ENCODE results near the gene CD44. TPM values are rescaled to one million over a fixed set of nuclear protein-coding genes. Genes with fewer than 3 reads are reported as not detected.
A peak's percentile ranks its signal among the peaks of the same experiment; 100 is the strongest.

The CD44 gene
- polyA plus RNA-seq, 1 of the 3 experiments (the other 2 are of a cell fraction) = 457 TPM

DNA sequence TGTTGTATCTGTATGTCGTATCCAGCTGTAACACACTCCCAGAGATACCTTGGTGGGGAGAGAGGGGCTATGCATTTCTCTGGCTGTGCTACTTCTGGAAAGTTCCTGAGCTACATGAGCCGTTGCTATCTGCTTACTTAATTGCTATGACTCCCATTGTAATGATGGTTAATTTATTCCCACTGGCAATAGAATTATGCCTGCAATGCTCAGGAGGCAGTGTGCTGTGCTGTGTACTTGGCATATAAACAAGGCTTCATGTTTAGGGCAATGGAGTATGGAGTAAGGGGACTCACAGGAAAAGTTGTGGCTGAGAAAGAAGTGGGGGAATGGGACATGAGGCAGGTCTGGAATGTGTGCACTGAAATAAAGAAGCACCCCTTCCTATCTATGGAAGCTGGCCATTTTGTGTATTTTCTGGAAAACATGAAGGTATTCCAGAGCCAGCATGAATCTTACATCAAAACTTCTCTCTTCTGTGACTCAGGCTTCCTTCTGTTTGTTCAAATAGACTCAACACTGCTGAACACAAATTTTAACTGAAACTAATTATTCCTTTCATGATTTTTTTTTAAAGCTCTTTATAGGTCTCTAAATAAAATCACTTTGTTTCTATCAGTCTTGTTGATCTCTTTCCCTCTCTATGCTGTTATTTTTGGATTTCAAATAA is 40.6 kb downstream of the CD44 start:
- Histone ChIP-seq H3F3A (replicated peaks; ENCODE audit: insufficient read depth) (peaks cover 51% of the 10 kb centered on the region), H4K20me1 (ENCODE audit: insufficient read depth) (no peaks in the 10 kb centered on the region), H3K27me3 (ENCODE audit: insufficient read depth) (no peaks in the 10 kb centered on the region), H3K4me2 (peak overlapping the region; percentile 65), H3K4me1 (ENCODE audit: control insufficient read depth in 1 of 2, insufficient read depth in 2 of 2, low read depth in 1 of 2, low read length in 1 of 2) (peaks cover 12 to 42% of the 10 kb centered on the region in 2 experiments), H3K79me2 (ENCODE audit: insufficient read depth) (peaks cover 95% of the 10 kb centered on the region), H3K9ac (peak overlapping the region; percentile 41; the same call in 1 of the 2 replicates), H2AFZ (ENCODE audit: low read depth) (no peak overlapping the region), H3K9me3 (no peaks in the 10 kb centered on the region), H3K4me3 (ENCODE audit: low read depth in 2 of 2, low read length in 1 of 2) (no peak overlapping the region), H3K27ac (ENCODE audit: low read depth in 2 of 2, low read length in 1 of 2) (peak overlapping the region in 1 of 2 experiments; percentile 85; a peak in 2 of 4 replicates), H3K36me3 (replicated peaks in 1 of 2; ENCODE audit: control insufficient read depth in 1 of 2, insufficient read depth in 2 of 2, low read length in 1 of 2) (peaks cover 28 to 70% of the 10 kb centered on the region in 2 experiments), H3K9me2 (no peaks in the 10 kb centered on the region)
- 54% methylated on average over 2 of the region's 2 CpGs for WGBS (ENCODE audit: low lambda C conversion rate)
- DNase-seq = no peak
- ChIA-PET POLR2A (no interaction called here), CTCF (interaction anchor here (0.8 to 2.1 kb wide), 5 partner anchors 9 to 253 kb away, joined by 3 to 5 read pairs (median 4); no protein-coding TSS in a partner anchor)
- TF ChIP-seq, protein P1, sequence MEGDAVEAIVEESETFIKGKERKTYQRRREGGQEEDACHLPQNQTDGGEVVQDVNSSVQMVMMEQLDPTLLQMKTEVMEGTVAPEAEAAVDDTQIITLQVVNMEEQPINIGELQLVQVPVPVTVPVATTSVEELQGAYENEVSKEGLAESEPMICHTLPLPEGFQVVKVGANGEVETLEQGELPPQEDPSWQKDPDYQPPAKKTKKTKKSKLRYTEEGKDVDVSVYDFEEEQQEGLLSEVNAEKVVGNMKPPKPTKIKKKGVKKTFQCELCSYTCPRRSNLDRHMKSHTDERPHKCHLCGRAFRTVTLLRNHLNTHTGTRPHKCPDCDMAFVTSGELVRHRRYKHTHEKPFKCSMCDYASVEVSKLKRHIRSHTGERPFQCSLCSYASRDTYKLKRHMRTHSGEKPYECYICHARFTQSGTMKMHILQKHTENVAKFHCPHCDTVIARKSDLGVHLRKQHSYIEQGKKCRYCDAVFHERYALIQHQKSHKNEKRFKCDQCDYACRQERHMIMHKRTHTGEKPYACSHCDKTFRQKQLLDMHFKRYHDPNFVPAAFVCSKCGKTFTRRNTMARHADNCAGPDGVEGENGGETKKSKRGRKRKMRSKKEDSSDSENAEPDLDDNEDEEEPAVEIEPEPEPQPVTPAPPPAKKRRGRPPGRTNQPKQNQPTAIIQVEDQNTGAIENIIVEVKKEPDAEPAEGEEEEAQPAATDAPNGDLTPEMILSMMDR (IDR thresholded peaks at IDR 0.05) = no peak
- TF ChIP-seq FOSL2 (IDR thresholded peaks at IDR 0.05; ENCODE audit: borderline replicate concordance, low read depth) = 0 out of 2 replicates have a peak, but pooled peaks have one; percentile 26

DNA sequence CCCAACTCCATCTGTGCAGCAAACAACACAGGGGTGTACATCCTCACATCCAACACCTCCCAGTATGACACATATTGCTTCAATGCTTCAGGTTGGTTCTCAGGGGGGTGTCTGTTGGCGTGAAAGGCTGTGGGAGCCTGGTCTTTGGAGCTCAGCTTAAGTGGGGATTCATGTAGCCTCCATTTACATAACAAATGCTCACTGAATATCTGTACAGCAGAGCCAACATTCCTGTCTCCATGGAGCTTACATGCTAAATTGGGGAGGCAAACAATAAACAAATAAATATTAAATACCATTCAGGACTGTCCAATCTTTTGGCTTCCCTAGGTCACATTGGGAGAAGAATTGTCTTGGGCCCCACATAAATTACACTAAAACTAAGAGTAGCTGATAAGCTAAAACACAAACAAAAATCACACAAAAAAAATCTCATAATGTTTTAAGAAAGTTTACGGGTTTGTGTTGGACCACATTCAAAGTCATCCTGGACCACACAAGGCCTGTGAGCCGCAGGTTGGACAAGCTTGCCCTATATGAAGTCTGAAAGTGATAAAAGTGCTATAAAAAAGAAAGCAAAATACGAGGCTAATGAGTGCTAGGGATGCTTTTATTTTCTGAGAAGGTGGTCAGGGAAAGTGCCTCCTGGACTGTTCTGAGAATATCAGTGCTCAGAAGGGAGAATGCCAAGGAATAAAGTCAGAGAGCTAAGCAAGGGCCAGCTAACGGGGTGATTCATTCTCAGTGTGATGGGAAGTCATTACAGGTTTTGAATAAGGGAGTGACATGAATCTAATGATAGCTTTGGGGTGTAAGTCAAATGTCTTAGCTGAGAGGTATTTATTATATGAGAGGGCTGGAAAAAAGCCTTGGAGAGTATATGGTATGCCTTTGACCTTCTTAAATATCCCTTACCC is 41.6 kb downstream of the CD44 start:
- Histone ChIP-seq H3K36me3 (replicated peaks in 1 of 2; ENCODE audit: control insufficient read depth in 1 of 2, insufficient read depth in 2 of 2, low read length in 1 of 2) (peaks cover 28 to 79% of the 10 kb centered on the region in 2 experiments), H3K27me3 (ENCODE audit: insufficient read depth) (no peaks in the 10 kb centered on the region), H3K9ac (peak overlapping the region; percentile 41; the same call in 1 of the 2 replicates), H3K9me3 (no peaks in the 10 kb centered on the region), H4K20me1 (ENCODE audit: insufficient read depth) (no peaks in the 10 kb centered on the region), H3K27ac (ENCODE audit: low read depth in 2 of 2, low read length in 1 of 2) (peak overlapping the region in 1 of 2 experiments; percentile 85; a peak in 2 of 4 replicates), H3K4me1 (ENCODE audit: control insufficient read depth in 1 of 2, insufficient read depth in 2 of 2, low read depth in 1 of 2, low read length in 1 of 2) (peaks cover 12 to 36% of the 10 kb centered on the region in 2 experiments), H3K9me2 (no peaks in the 10 kb centered on the region), H3K4me3 (ENCODE audit: low read depth in 2 of 2, low read length in 1 of 2) (0 out of 4 replicates have a peak overlapping the region, but pooled peaks of 1 of the 2 experiments have one; percentile 28), H2AFZ (ENCODE audit: low read depth) (no peak overlapping the region), H3F3A (replicated peaks; ENCODE audit: insufficient read depth) (peaks cover 48% of the 10 kb centered on the region), H3K4me2 (peak overlapping the region; percentile 65; the same call in 1 of the 2 replicates), H3K79me2 (ENCODE audit: insufficient read depth) (peaks cover 95% of the 10 kb centered on the region)
- ChIA-PET POLR2A (no interaction called here), CTCF (interaction anchor here (1.0 to 2.1 kb wide), 3 partner anchors 18 to 254 kb away, joined by 3 to 5 read pairs (median 4); no protein-coding TSS in a partner anchor)
- DNase-seq = no peak
- whole genome bisulfite sequencing (ENCODE audit: low lambda C conversion rate) = 88% methylated on average over 4 of the region's 5 CpGs
- TF ChIP-seq ELF1 (IDR thresholded peaks at IDR 0.05) = no peak
- TF ChIP-seq TCF12 (IDR thresholded peaks at IDR 0.05) = no peak
- no peak for TF ChIP-seq FOXM1 (IDR thresholded peaks at IDR 0.05; ENCODE audit: low read depth)
- TF ChIP-seq FOSL2 (IDR thresholded peaks at IDR 0.05; ENCODE audit: borderline replicate concordance, low read depth) = peak; percentile 48; the same call in 1 of the 2 replicates
- no peak for TF ChIP-seq EZH2phosphoT487 (IDR thresholded peaks at IDR 0.05; ENCODE audit: borderline replicate concordance, low read depth)
- TF ChIP-seq, protein P2, sequence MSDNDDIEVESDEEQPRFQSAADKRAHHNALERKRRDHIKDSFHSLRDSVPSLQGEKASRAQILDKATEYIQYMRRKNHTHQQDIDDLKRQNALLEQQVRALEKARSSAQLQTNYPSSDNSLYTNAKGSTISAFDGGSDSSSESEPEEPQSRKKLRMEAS (IDR thresholded peaks at IDR 0.05; ENCODE audit: low read depth) = no peak
- no peak for TF ChIP-seq SMC3 (IDR thresholded peaks at IDR 0.05; ENCODE audit: low read depth, low read length)
